MM.1S (cell line): Measurements from ENCODE around the gene MAP3K13.

ENCODE experiments used
- DNase-seq: peaks from one replicate; pipeline ENCODE4 v3.0.0-alpha.2; 2015
- H2AFZ ChIP-seq: fragments of 300-600 bp; sonication (generic); 2 replicates; pipeline ENCODE4 v1.6.0; 2016; ENCODE audit warnings: antibody characterized with exemption, low read length
- H3F3A ChIP-seq: fragments of 300-600 bp; sonication (generic); 2 replicates; pipeline ENCODE4 v1.6.1; 2016; ENCODE audit warnings: mild to moderate bottlenecking, antibody characterized with exemption, low read length, moderate library complexity, mixed read lengths; ENCODE audit not compliant: insufficient read depth
- H3K27ac ChIP-seq: fragments of 300-600 bp; sonication (generic); 2 replicates; pipeline ENCODE4 v1.5.1; 2016; ENCODE audit warnings: mild to moderate bottlenecking, low read length
- H3K27me3 ChIP-seq: fragments of 300-600 bp; sonication (generic); replicated peaks from 2 replicates; pipeline ENCODE4 v1.6.0; 2016; ENCODE audit warnings: low read length; ENCODE audit not compliant: insufficient read depth
- H3K36me3 ChIP-seq: fragments of 300-600 bp; sonication (generic); replicated peaks from 2 replicates; pipeline ENCODE4 v1.6.1; 2016; ENCODE audit warnings: mild to moderate bottlenecking, low read length, mixed read lengths; ENCODE audit not compliant: insufficient read depth
- H3K4me1 ChIP-seq: fragments of 300-600 bp; sonication (generic); 2 replicates; pipeline ENCODE4 v1.6.1; 2016; ENCODE audit warnings: low read length, mixed read lengths
- H3K4me2 ChIP-seq: fragments of 300-600 bp; sonication (generic); 2 replicates; pipeline ENCODE4 v1.6.0; 2016; ENCODE audit warnings: low read depth, low read length
- H3K4me3 ChIP-seq: fragments of 300-600 bp; sonication (generic); 2 replicates; pipeline ENCODE4 v1.5.1; 2016; ENCODE audit warnings: low read length, mixed read lengths
- H3K79me2 ChIP-seq: fragments of 300-600 bp; sonication (generic); 2 replicates; pipeline ENCODE4 v1.6.1; 2016; ENCODE audit warnings: mixed run types, low read length, mixed read lengths
- H3K9ac ChIP-seq: fragments of 300-600 bp; sonication (generic); 2 replicates; pipeline ENCODE4 v1.6.1; 2016; ENCODE audit warnings: low read length, mixed read lengths
- H3K9me2 ChIP-seq: fragments of 300-600 bp; sonication (generic); replicated peaks from 2 replicates; pipeline ENCODE4 v1.6.1; 2016; ENCODE audit warnings: mild to moderate bottlenecking, low read length, mixed read lengths; ENCODE audit not compliant: insufficient read depth
- H3K9me3 ChIP-seq: fragments of 300-600 bp; sonication (generic); replicated peaks from 2 replicates; pipeline ENCODE4 v1.6.1; 2016; ENCODE audit warnings: mild to moderate bottlenecking, low read length, mixed read lengths; ENCODE audit not compliant: insufficient read depth
- H4K20me1 ChIP-seq: fragments of 300-600 bp; sonication (generic); 2 replicates; pipeline ENCODE4 v1.6.1; 2016; ENCODE audit warnings: mild to moderate bottlenecking, low read length, moderate library complexity, mixed read lengths; ENCODE audit not compliant: insufficient read depth
- CTCF ChIP-seq: fragments of 300-600 bp; sonication (generic); IDR thresholded peaks from 2 replicates; pipeline ENCODE4 v1.5.1; 2016; ENCODE audit warnings: antibody characterized with exemption, low read length, mixed read lengths
- EZH2 ChIP-seq: fragments of 300-600 bp; sonication (generic); optimal IDR thresholded peaks from 2 replicates; pipeline ENCODE3; 2017; ENCODE audit warnings: low read depth, mild to moderate bottlenecking, antibody characterized with exemption, low read length, mixed read lengths
- EZH2phosphoT487 ChIP-seq: fragments of 300-600 bp; sonication (generic); IDR thresholded peaks from 2 replicates; pipeline ENCODE4 v1.6.1; 2018; ENCODE audit warnings: antibody characterized with exemption, low read length

Gene MAP3K13

DNA sequence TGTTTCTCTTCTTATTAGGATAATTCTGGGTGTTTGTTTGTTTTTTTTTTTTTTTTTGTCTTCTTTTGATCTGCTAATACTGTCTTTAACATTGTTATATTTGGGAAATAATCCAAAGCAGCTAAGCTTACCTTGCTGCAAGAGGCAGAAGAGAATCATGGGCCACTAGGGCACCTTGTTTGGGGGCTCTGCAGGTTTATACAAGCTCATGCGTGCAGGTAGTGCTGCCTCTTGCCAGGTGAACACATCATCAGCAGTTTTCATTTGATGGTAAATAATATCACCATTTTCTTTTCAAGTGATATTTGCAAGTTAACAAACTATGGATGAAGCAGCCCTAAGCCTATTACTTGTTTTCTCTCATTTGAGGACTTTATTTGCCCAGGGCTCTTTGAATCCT lies 37.9 kb downstream of the MAP3K13 start:
- Histone ChIP-seq H3K4me1 (peaks cover 21% of the 10 kb centered on the region), H3K4me3 (no peak overlapping the region), H3K27me3 (no peaks in the 10 kb centered on the region), H4K20me1 (no peaks in the 10 kb centered on the region), H3K9me2 (no peaks in the 10 kb centered on the region), H3K27ac (no peak overlapping the region), H3K9ac (no peak overlapping the region), H3K9me3 (no peaks in the 10 kb centered on the region), H3F3A (peaks cover 11% of the 10 kb centered on the region), H3K79me2 (peaks cover 79% of the 10 kb centered on the region), H3K36me3 (no peaks in the 10 kb centered on the region), H2AFZ (no peak overlapping the region), H3K4me2 (no peak overlapping the region)
- TF ChIP-seq EZH2 (no peak), CTCF (no peak), EZH2phosphoT487 (no peak)
- no peak for DNase-seq

GRCh38 chr3:185401319-185401955 lies 38.5 kb downstream of the MAP3K13 start:
- Histone ChIP-seq H3K9ac (no peak overlapping the region), H3K27ac (no peak overlapping the region), H2AFZ (no peak overlapping the region), H3K79me2 (peaks cover 82% of the 10 kb centered on the region), H3F3A (peaks cover 11% of the 10 kb centered on the region), H3K4me3 (no peak overlapping the region), H4K20me1 (no peaks in the 10 kb centered on the region), H3K9me3 (no peaks in the 10 kb centered on the region), H3K4me2 (no peak overlapping the region), H3K36me3 (no peaks in the 10 kb centered on the region), H3K9me2 (no peaks in the 10 kb centered on the region), H3K27me3 (no peaks in the 10 kb centered on the region), H3K4me1 (peaks cover 21% of the 10 kb centered on the region)
- TF ChIP-seq CTCF (no peak), EZH2phosphoT487 (no peak), EZH2 (no peak)
- DNase-seq = no peak

- no peak overlapping the region for H2AFZ ChIP-seq
- TF ChIP-seq EZH2 (no peak), CTCF (no peak), EZH2phosphoT487 (no peak)
- no peak overlapping the region for H3K27ac ChIP-seq
- no peak overlapping the region for H3K4me2 ChIP-seq
- no peaks in the 10 kb centered on the region for H3K9me2 ChIP-seq
- H3K9ac ChIP-seq = no peak overlapping the region
- no peak overlapping the region for H3K4me3 ChIP-seq
- no peaks in the 10 kb centered on the region for H4K20me1 ChIP-seq
- H3K36me3 ChIP-seq = no peaks in the 10 kb centered on the region
- H3F3A ChIP-seq = peaks cover 11% of the 10 kb centered on the region
- H3K4me1 ChIP-seq = peaks cover 21% of the 10 kb centered on the region
- H3K27me3 ChIP-seq = no peaks in the 10 kb centered on the region
- peaks cover 87% of the 10 kb centered on the region for H3K79me2 ChIP-seq
- no peak for DNase-seq
- no peaks in the 10 kb centered on the region for H3K9me3 ChIP-seq
These were observed 39.6 kb downstream of the MAP3K13 start for GRCh38 chr3:185402561-185402960.
